Activated CD4-positive, CD25-positive, alpha-beta regulatory T cell treated with anti-CD3 and anti-CD28 coated beads, Interleukin-2, amount 50 U/mL, for 24 hours (primary cell): Measurements from ENCODE around the gene SGIP1.

ENCODE experiments used
- ATAC-seq, 2 donors: fragments of 150-1000 bp; cut with Tn5 transposase; one replicate each; pipeline ENCODE4 v1.10.0; 2021; ENCODE audit warnings: mild to moderate bottlenecking in 1 of 2, moderate library complexity in 1 of 2

The SGIP1 gene

GRCh38 chr1:66521721-66522365 lies 12.1 kb upstream of the SGIP1 start:
- ATAC-seq, result no peak

- ATAC-seq, result no peak
Measured at GRCh38 chr1:66523562-66523961, 10.4 kb upstream of the SGIP1 start.

GRCh38 chr1:66525086-66525485 lies 8.9 kb upstream of the SGIP1 start:
- ATAC-seq, result no peak

GRCh38 chr1:66526036-66526435 lies 7.9 kb upstream of the SGIP1 start:
- no peak for ATAC-seq

- no peak for ATAC-seq
Measured at GRCh38 chr1:66526991-66527390, 7.0 kb upstream of the SGIP1 start.

- no peak for ATAC-seq
Measured at GRCh38 chr1:66527686-66528085, 6.3 kb upstream of the SGIP1 start.

GRCh38 chr1:66528580-66528979 lies 5.4 kb upstream of the SGIP1 start:
- ATAC-seq, result no peak

- ATAC-seq, result no peak
Measured at GRCh38 chr1:66532214-66532613, 1.7 kb upstream of the SGIP1 start.

- no peak for ATAC-seq
Measured at GRCh38 chr1:66532798-66533783, 862 bp upstream of the SGIP1 start.

GRCh38 chr1:66535061-66535460 lies 1.1 kb downstream of the SGIP1 start:
- ATAC-seq, result no peak

- ATAC-seq, result no peak
Measured at GRCh38 chr1:66535853-66536252, 1.9 kb downstream of the SGIP1 start.

- no peak for ATAC-seq
Measured at GRCh38 chr1:66537718-66538117, 3.8 kb downstream of the SGIP1 start.

- no peak for ATAC-seq
Measured at GRCh38 chr1:66539491-66539890, 5.5 kb downstream of the SGIP1 start.

- no peak for ATAC-seq
Measured at GRCh38 chr1:66540434-66541032, 6.6 kb downstream of the SGIP1 start.

GRCh38 chr1:66542314-66542713 lies 8.4 kb downstream of the SGIP1 start:
- ATAC-seq, result no peak

- no peak for ATAC-seq
Measured at GRCh38 chr1:66542811-66543767, 9.1 kb downstream of the SGIP1 start.

- ATAC-seq, result no peak
Measured at GRCh38 chr1:66546047-66546810, 12.3 kb downstream of the SGIP1 start.

GRCh38 chr1:66549017-66549416 lies 15.1 kb downstream of the SGIP1 start:
- ATAC-seq, result no peak

GRCh38 chr1:66550243-66550642 lies 16.3 kb downstream of the SGIP1 start:
- ATAC-seq, result no peak

GRCh38 chr1:66552287-66552686 lies 18.3 kb downstream of the SGIP1 start:
- no peak for ATAC-seq

- ATAC-seq, result no peak
Measured at GRCh38 chr1:66552829-66553228, 18.9 kb downstream of the SGIP1 start.

GRCh38 chr1:66553846-66554245 lies 19.9 kb downstream of the SGIP1 start:
- ATAC-seq, result no peak
